ENCODE results near the gene CLEC3B. TPM values are rescaled to one million over a fixed set of nuclear protein-coding genes. Genes with fewer than 3 reads are reported as not detected.
A peak's percentile ranks its signal among the peaks of the same experiment; 100 is the strongest.
"Not testable (repeated sequence)": the region's sequence is repeated elsewhere in the genome, so short reads cannot be mapped to it uniquely, and the experiment has no call there.

Gene CLEC3B
- total RNA-seq (2014; rRNA removed; shearing (Covaris generic)), result 1.1 TPM in 1 of 2 replicates, not detected in the other

- DNase-seq (ENCODE audit: low read depth), result peak; percentile 34
Observed at GRCh38 chr3:45026038-45026437, at the start of gene CLEC3B. Gene CLEC3B, plus strand, starts transcription at chr3:45026303. Its CDS starts 60 bp downstream, at chr3:45026363.

GRCh38 chr3:44981220-44981619 lies 44.9 kb upstream of the CLEC3B start:
- peak; percentile 5 for DNase-seq (ENCODE audit: low read depth)

GRCh38 chr3:44981751-44982150 lies 44.4 kb upstream of the CLEC3B start:
- no peak for DNase-seq (ENCODE audit: low read depth)

GRCh38 chr3:44982817-44983216 lies 43.3 kb upstream of the CLEC3B start:
- DNase-seq (ENCODE audit: low read depth), result no peak

- no peak for DNase-seq (ENCODE audit: low read depth)
Observed at GRCh38 chr3:44983484-44983941, 42.6 kb upstream of the CLEC3B start.

- DNase-seq (ENCODE audit: low read depth), result no peak
Observed at GRCh38 chr3:44984335-44984734, 41.8 kb upstream of the CLEC3B start.

GRCh38 chr3:44986330-44986729 lies 39.8 kb upstream of the CLEC3B start:
- DNase-seq (ENCODE audit: low read depth), result not testable (repeated sequence)

- DNase-seq (ENCODE audit: low read depth), result no peak
Observed at GRCh38 chr3:44987332-44987731, 38.8 kb upstream of the CLEC3B start.

- DNase-seq (ENCODE audit: low read depth), result no peak
Observed at GRCh38 chr3:44988073-44988472, 38.0 kb upstream of the CLEC3B start.

GRCh38 chr3:44989141-44989540 lies 37.0 kb upstream of the CLEC3B start:
- DNase-seq (ENCODE audit: low read depth), result no peak

- no peak for DNase-seq (ENCODE audit: low read depth)
Observed at GRCh38 chr3:44989636-44990373, 36.3 kb upstream of the CLEC3B start.

GRCh38 chr3:44991326-44991725 lies 34.8 kb upstream of the CLEC3B start:
- no peak for DNase-seq (ENCODE audit: low read depth)

- peak; percentile 36 for DNase-seq (ENCODE audit: low read depth)
Observed at GRCh38 chr3:44992555-44993470, 33.3 kb upstream of the CLEC3B start.

GRCh38 chr3:44993471-44994205 lies 32.5 kb upstream of the CLEC3B start:
- DNase-seq (ENCODE audit: low read depth), result peak; percentile 58

- DNase-seq (ENCODE audit: low read depth), result peak; percentile 47
Observed at GRCh38 chr3:44995142-44995770, 30.8 kb upstream of the CLEC3B start.

- DNase-seq (ENCODE audit: low read depth), result no peak
Observed at GRCh38 chr3:44996556-44996969, 29.5 kb upstream of the CLEC3B start.

GRCh38 chr3:44999782-45000181 lies 26.3 kb upstream of the CLEC3B start:
- no peak for DNase-seq (ENCODE audit: low read depth)

- DNase-seq (ENCODE audit: low read depth), result no peak
Observed at GRCh38 chr3:45000823-45001222, 25.3 kb upstream of the CLEC3B start.

- no peak for DNase-seq (ENCODE audit: low read depth)
Observed at GRCh38 chr3:45001738-45002137, 24.4 kb upstream of the CLEC3B start.

GRCh38 chr3:45002139-45002660 lies 23.9 kb upstream of the CLEC3B start:
- no peak for DNase-seq (ENCODE audit: low read depth)

- DNase-seq (ENCODE audit: low read depth), result no peak
Observed at GRCh38 chr3:45002720-45003119, 23.4 kb upstream of the CLEC3B start.

Measured in Daoy (cell line).